SKM-1 treated with dmso at 0.1 percent for 144 hours (cell line): ENCODE data around the gene CHSY1.
A peak's percentile ranks its signal among the peaks of the same experiment; 100 is the strongest.

Source experiments
- DNase-seq: peaks from one replicate; lab custom pipeline; 2025; ENCODE audit not compliant: unreplicated experiment; lab: John Stamatoyannopoulos, UW

The CHSY1 gene

GRCh38 chr15:101267320-101268104, 15.7 kb upstream of the CHSY1 start:
- no peak for DNase-seq

GRCh38 chr15:101266787-101267186, 14.9 kb upstream of the CHSY1 start:
- no peak for DNase-seq

GRCh38 chr15:101266034-101266433, 14.2 kb upstream of the CHSY1 start:
- no peak for DNase-seq

GRCh38 chr15:101264911-101265641, 13.2 kb upstream of the CHSY1 start:
- no peak for DNase-seq

- DNase-seq = no peak
Observed at GRCh38 chr15:101264011-101264410, 12.2 kb upstream of the CHSY1 start.

- no peak for DNase-seq
Observed at GRCh38 chr15:101262551-101262950, 10.7 kb upstream of the CHSY1 start.

GRCh38 chr15:101258238-101259144, 6.6 kb upstream of the CHSY1 start:
- peak; percentile 53 for DNase-seq

- DNase-seq = peak; percentile 46
Observed at GRCh38 chr15:101256757-101257156, 4.9 kb upstream of the CHSY1 start.

- no peak for DNase-seq
Observed at GRCh38 chr15:101255615-101256241, 3.9 kb upstream of the CHSY1 start.

GRCh38 chr15:101255051-101255395, 3.2 kb upstream of the CHSY1 start:
- no peak for DNase-seq

GRCh38 chr15:101254157-101255050, 2.6 kb upstream of the CHSY1 start:
- DNase-seq = no peak

GRCh38 chr15:101252836-101253235, 988 bp upstream of the CHSY1 start:
- no peak for DNase-seq

- DNase-seq = no peak
Observed at GRCh38 chr15:101250873-101251829, 697 bp downstream of the CHSY1 start.

GRCh38 chr15:101250341-101250831, 1.5 kb downstream of the CHSY1 start:
- DNase-seq = no peak

GRCh38 chr15:101248274-101248673, 3.6 kb downstream of the CHSY1 start:
- DNase-seq = no peak

- DNase-seq = no peak
Observed at GRCh38 chr15:101246824-101247745, 4.8 kb downstream of the CHSY1 start.

- no peak for DNase-seq
Observed at GRCh38 chr15:101246391-101246790, 5.5 kb downstream of the CHSY1 start.
